ENCODE measurements around the gene PHF1. TPM values are rescaled to one million over a fixed set of nuclear protein-coding genes. Genes with fewer than 3 reads are reported as not detected.

PHF1 gene
- polyA plus RNA-seq, 6 donors from 2014 or later, result 48.9 to 82.3 (median 55.5) TPM

- H3K9me3 Mint-ChIP-seq, result no peaks in the 10 kb centered on the region
- no peaks in the 10 kb centered on the region for H3K27me3 Mint-ChIP-seq
- peak overlapping the region in 1 of 6 donors; percentile 44 for H3K27ac Mint-ChIP-seq
- H3K4me1 Mint-ChIP-seq, result peaks cover 23 to 44% (median 33%) of the 10 kb centered on the region in 3 donors
- H3K4me3 Mint-ChIP-seq, result no peak overlapping the region
- ATAC-seq (ENCODE audit: low read depth in 2 of 2) (no peak), DNase-seq (no peak)
- H3K36me3 Mint-ChIP-seq, result peaks cover 14 to 36% of the 10 kb centered on the region in 2 donors
These were observed 26.9 kb downstream of the PHF1 start for GRCh38 chr6:33437666-33438065.

GRCh38 chr6:33438978-33439594 is 28.3 kb downstream of the PHF1 start:
- DNase-seq, result no peak
- H3K27me3 Mint-ChIP-seq, result no peaks in the 10 kb centered on the region
- no peak overlapping the region for H3K4me3 Mint-ChIP-seq
- H3K36me3 Mint-ChIP-seq, result peaks cover 14 to 38% of the 10 kb centered on the region in 2 donors
- H3K9me3 Mint-ChIP-seq, result no peaks in the 10 kb centered on the region
- H3K4me1 Mint-ChIP-seq, result peaks cover 11 to 36% (median 21%) of the 10 kb centered on the region in 3 donors
- peak overlapping the region in 5 of 6 donors; percentile 24 to 88 (median 31) for H3K27ac Mint-ChIP-seq
- no peak for ATAC-seq (ENCODE audit: low read depth in 2 of 2)

GRCh38 chr6:33439956-33440648 is 29.3 kb downstream of the PHF1 start:
- peaks cover 14 to 38% of the 10 kb centered on the region in 2 donors for H3K36me3 Mint-ChIP-seq

GRCh38 chr6:33440649-33441309 is 30.0 kb downstream of the PHF1 start:
- peaks cover 0 to 26% (median 13%) of the 10 kb centered on the region in 3 donors for H3K4me1 Mint-ChIP-seq
- H3K27me3 Mint-ChIP-seq, result no peaks in the 10 kb centered on the region
- ATAC-seq (ENCODE audit: low read depth in 2 of 2), result no peak
- no peak overlapping the region for H3K4me3 Mint-ChIP-seq
- peak overlapping the region in 3 of 6 donors; percentile 7 to 94 (median 44) for H3K27ac Mint-ChIP-seq
- no peak for DNase-seq
- no peaks in the 10 kb centered on the region for H3K9me3 Mint-ChIP-seq
- H3K36me3 Mint-ChIP-seq, result peaks cover 14 to 38% of the 10 kb centered on the region in 2 donors

More at GRCh38 chr6:33439956-33440648, 29.3 kb downstream of the PHF1 start:
- Mint-ChIP-seq H3K9me3 (no peaks in the 10 kb centered on the region), H3K27ac (peak overlapping the region in 5 of 6 donors; percentile 7 to 94 (median 76)), H3K4me1 (peaks cover 6 to 30% (median 18%) of the 10 kb centered on the region in 3 donors), H3K27me3 (no peaks in the 10 kb centered on the region), H3K4me3 (no peak overlapping the region)
- DNase-seq (no peak), ATAC-seq (ENCODE audit: low read depth in 2 of 2) (no peak)

- Mint-ChIP-seq H3K9me3 (no peaks in the 10 kb centered on the region), H3K4me1 (peaks cover 3 to 32% (median 16%) of the 10 kb centered on the region in 3 donors), H3K27me3 (no peaks in the 10 kb centered on the region), H3K27ac (peak overlapping the region in 1 of 6 donors; percentile 7), H3K36me3 (peaks cover 14 to 43% of the 10 kb centered on the region in 2 donors), H3K4me3 (no peak overlapping the region)
- ATAC-seq (ENCODE audit: low read depth in 2 of 2) (no peak), DNase-seq (no peak)
These were observed 30.6 kb downstream of the PHF1 start for GRCh38 chr6:33441457-33441856.

GRCh38 chr6:33442283-33442682 is 31.5 kb downstream of the PHF1 start:
- Mint-ChIP-seq H3K27me3 (no peaks in the 10 kb centered on the region), H3K9me3 (no peaks in the 10 kb centered on the region), H3K36me3 (peaks cover 7 to 38% of the 10 kb centered on the region in 2 donors), H3K4me1 (peaks cover 3 to 33% (median 18%) of the 10 kb centered on the region in 3 donors), H3K4me3 (no peak overlapping the region), H3K27ac (peak overlapping the region in 3 of 6 donors; percentile 38 to 76 (median 57))
- ATAC-seq (ENCODE audit: low read depth in 2 of 2) (no peak), DNase-seq (no peak)

GRCh38 chr6:33443025-33443424 is 32.2 kb downstream of the PHF1 start:
- DNase-seq (no peak), ATAC-seq (ENCODE audit: low read depth in 2 of 2) (no peak)
- Mint-ChIP-seq H3K27ac (no peak overlapping the region), H3K36me3 (peaks cover 4 to 40% of the 10 kb centered on the region in 2 donors), H3K27me3 (no peaks in the 10 kb centered on the region), H3K4me3 (no peak overlapping the region), H3K4me1 (peaks cover 3 to 36% (median 22%) of the 10 kb centered on the region in 3 donors), H3K9me3 (no peaks in the 10 kb centered on the region)

- no peak overlapping the region for H3K4me3 Mint-ChIP-seq
- no peak for DNase-seq
- no peaks in the 10 kb centered on the region for H3K9me3 Mint-ChIP-seq
- H3K36me3 Mint-ChIP-seq, result peaks cover 4 to 47% of the 10 kb centered on the region in 2 donors
- no peak for ATAC-seq (ENCODE audit: low read depth in 2 of 2)
- H3K4me1 Mint-ChIP-seq, result peaks cover 3 to 39% (median 31%) of the 10 kb centered on the region in 3 donors
- no peaks in the 10 kb centered on the region for H3K27me3 Mint-ChIP-seq
- peak overlapping the region in 1 of 6 donors; percentile 70 for H3K27ac Mint-ChIP-seq
These were observed 33.0 kb downstream of the PHF1 start for GRCh38 chr6:33443619-33444504.

GRCh38 chr6:33445119-33445603 is 34.3 kb downstream of the PHF1 start:
- Mint-ChIP-seq H3K36me3 (peaks cover 0 to 40% of the 10 kb centered on the region in 2 donors), H3K9me3 (no peaks in the 10 kb centered on the region), H3K27ac (peak overlapping the region in 2 of 6 donors; percentile 65 to 77), H3K4me3 (no peak overlapping the region), H3K27me3 (no peaks in the 10 kb centered on the region), H3K4me1 (peaks cover 3 to 33% (median 30%) of the 10 kb centered on the region in 3 donors)
- ATAC-seq (ENCODE audit: low read depth in 2 of 2), result no peak
- no peak for DNase-seq

GRCh38 chr6:33446356-33446755 is 35.5 kb downstream of the PHF1 start:
- Mint-ChIP-seq H3K36me3 (peaks cover 0 to 40% of the 10 kb centered on the region in 2 donors), H3K9me3 (no peaks in the 10 kb centered on the region), H3K27me3 (no peaks in the 10 kb centered on the region), H3K4me3 (peak overlapping the region in 1 of 8 donors; percentile 49), H3K27ac (peak overlapping the region in 1 of 6 donors; percentile 50), H3K4me1 (peaks cover 3 to 33% (median 27%) of the 10 kb centered on the region in 3 donors)
- no peak for ATAC-seq (ENCODE audit: low read depth in 2 of 2)
- no peak for DNase-seq

GRCh38 chr6:33450434-33450833 is 39.6 kb downstream of the PHF1 start:
- no peak for DNase-seq
- H3K9me3 Mint-ChIP-seq, result no peaks in the 10 kb centered on the region
- H3K27me3 Mint-ChIP-seq, result no peaks in the 10 kb centered on the region
- no peak for ATAC-seq (ENCODE audit: low read depth in 2 of 2)
- H3K4me3 Mint-ChIP-seq, result peak overlapping the region in 1 of 8 donors; percentile 78
- peaks cover 0 to 29% of the 10 kb centered on the region in 2 donors for H3K36me3 Mint-ChIP-seq
- peak overlapping the region in 3 of 6 donors; percentile 45 to 86 (median 72) for H3K27ac Mint-ChIP-seq
- H3K4me1 Mint-ChIP-seq, result peaks cover 25 to 49% (median 44%) of the 10 kb centered on the region in 3 donors

GRCh38 chr6:33451606-33452005 is 40.8 kb downstream of the PHF1 start:
- Mint-ChIP-seq H3K4me3 (peak overlapping the region in 1 of 8 donors; percentile 64), H3K9me3 (no peaks in the 10 kb centered on the region), H3K36me3 (peaks cover 0 to 23% of the 10 kb centered on the region in 2 donors), H3K27me3 (no peaks in the 10 kb centered on the region), H3K4me1 (peaks cover 28 to 51% (median 44%) of the 10 kb centered on the region in 3 donors), H3K27ac (peak overlapping the region in 2 of 6 donors; percentile 60 to 94)
- DNase-seq (no peak), ATAC-seq (ENCODE audit: low read depth in 2 of 2) (no peak)

Measured in naive B cell (primary cell).